Neuronal stem cell (in vitro differentiated cells): Measurements from ENCODE around the gene POLR3B.

Experiments
- DNase-seq: peaks from one replicate; pipeline ENCODE4 v3.0.0-alpha.2; 2013; ENCODE audit warnings: low spot score
- H2AFZ ChIP-seq: one replicate; pipeline ENCODE4 v1.6.1; 2013; ENCODE audit warnings: mild to moderate bottlenecking, low read length, inconsistent platforms
- H2AK5ac ChIP-seq: 2 replicates; pipeline ENCODE4 v1.6.1; 2013; ENCODE audit warnings: low read depth, mild to moderate bottlenecking, inconsistent platforms, low read length, moderate library complexity, mixed read lengths
- H2BK120ac ChIP-seq: 2 replicates; pipeline ENCODE4 v1.6.1; 2013; ENCODE audit warnings: low read depth, mild to moderate bottlenecking, inconsistent platforms, low read length, moderate library complexity, mixed read lengths
- H2BK12ac ChIP-seq: one replicate; pipeline ENCODE4 v1.6.1; 2013; ENCODE audit warnings: low read length, inconsistent platforms
- H2BK15ac ChIP-seq: 2 replicates; pipeline ENCODE4 v1.6.1; 2013; ENCODE audit warnings: mild to moderate bottlenecking, low read length, inconsistent platforms, mixed read lengths
- H2BK5ac ChIP-seq: one replicate; pipeline ENCODE4 v1.6.1; 2013; ENCODE audit warnings: inconsistent platforms, mild to moderate bottlenecking, low read length, moderate library complexity
- H3K14ac ChIP-seq: one replicate; pipeline ENCODE4 v1.6.1; 2013; ENCODE audit warnings: low read length, inconsistent platforms
- H3K18ac ChIP-seq: 2 replicates; pipeline ENCODE4 v1.6.1; 2013; ENCODE audit warnings: low read length, inconsistent platforms
- H3K23ac ChIP-seq: 2 replicates; pipeline ENCODE4 v1.6.1; 2013; ENCODE audit warnings: low read depth, mild to moderate bottlenecking, mixed read lengths, low read length, inconsistent platforms; ENCODE audit not compliant: poor library complexity
- H3K27ac ChIP-seq: replicated peaks from 3 replicates; pipeline ENCODE4 v1.5.1; 2013; ENCODE audit warnings: low read length, inconsistent platforms
- H3K27me3 ChIP-seq, 3 experiments: 2 replicates each; pipeline ENCODE4 v1.6.1; 2013; ENCODE audit warnings: low read length in 3 of 3, mild to moderate bottlenecking in 2 of 3, inconsistent platforms in 1 of 3, low read depth in 1 of 3, mixed read lengths in 1 of 3, moderate library complexity in 1 of 3; ENCODE audit not compliant: control insufficient read depth in 3 of 3, insufficient read depth in 3 of 3
- H3K36me3 ChIP-seq, 2 donors: replicated peaks in 1 of 2; 2 replicates each; pipeline ENCODE4 v1.6.1; 2013; ENCODE audit warnings: low read length in 2 of 2; ENCODE audit not compliant: control insufficient read depth in 2 of 2, insufficient read depth in 2 of 2
- H3K4ac ChIP-seq: 2 replicates; pipeline ENCODE4 v1.6.1; 2013; ENCODE audit warnings: inconsistent platforms, mild to moderate bottlenecking, low read length, moderate library complexity
- H3K4me1 ChIP-seq, 2 donors: 1 replicate in 1 of 2; 2 replicates in 1 of 2; pipeline ENCODE4 v1.6.1; 2013; ENCODE audit warnings: low read length in 2 of 2, low read depth in 1 of 2; ENCODE audit not compliant: control insufficient read depth in 2 of 2, insufficient read depth in 1 of 2
- H3K4me2 ChIP-seq: one replicate; pipeline ENCODE4 v1.6.1; 2013; ENCODE audit warnings: mild to moderate bottlenecking, low read length, inconsistent platforms; ENCODE audit not compliant: insufficient read depth, poor library complexity, severe bottlenecking
- H3K4me3 ChIP-seq, 2 donors: 2 replicates each; pipeline ENCODE4 v1.5.1; 2013; ENCODE audit warnings: low read length in 2 of 2, mild to moderate bottlenecking in 2 of 2, inconsistent platforms in 1 of 2, moderate library complexity in 1 of 2
- H3K79me1 ChIP-seq: one replicate; pipeline ENCODE4 v1.6.1; 2013; ENCODE audit warnings: low read depth, mild to moderate bottlenecking, inconsistent platforms, low read length, moderate library complexity
- H3K9ac ChIP-seq: one replicate; pipeline ENCODE4 v1.6.1; 2013; ENCODE audit warnings: mild to moderate bottlenecking, low read depth, low read length, inconsistent platforms; ENCODE audit not compliant: poor library complexity
- H3K9me3 ChIP-seq, 2 donors: replicated peaks in 1 of 2; 2 replicates each; pipeline versions ENCODE3 to v1.6.1; 2013; ENCODE audit warnings: low read length in 2 of 2, mild to moderate bottlenecking in 2 of 2, inconsistent platforms in 1 of 2, low read depth in 1 of 2, mixed read lengths in 1 of 2, moderate library complexity in 1 of 2; ENCODE audit not compliant: control insufficient read depth in 2 of 2, insufficient read depth in 1 of 2
- H4K8ac ChIP-seq: one replicate; pipeline ENCODE4 v1.6.1; 2013; ENCODE audit warnings: low read depth, mild to moderate bottlenecking, inconsistent platforms, low read length, moderate library complexity
- H4K91ac ChIP-seq: one replicate; pipeline ENCODE4 v1.6.1; 2013; ENCODE audit warnings: low read length, low read depth, mild to moderate bottlenecking, inconsistent platforms; ENCODE audit not compliant: poor library complexity
- WGBS, 2 donors: extraction: QIAGEN DNeasy Blood & Tissue Kit; methylation state at CpG; one replicate each; pipeline ENCODE4 v1.1.7; 2013; ENCODE audit warnings: missing lambda C conversion rate in 2 of 2, mixed read lengths in 1 of 2; ENCODE audit not compliant: insufficient read length in 2 of 2, insufficient replicate concordance in 1 of 2; ENCODE audit errors: extremely low coverage in 2 of 2; 5-methylcytosine and 5-hydroxymethylcytosine counted together

Gene POLR3B

DNA sequence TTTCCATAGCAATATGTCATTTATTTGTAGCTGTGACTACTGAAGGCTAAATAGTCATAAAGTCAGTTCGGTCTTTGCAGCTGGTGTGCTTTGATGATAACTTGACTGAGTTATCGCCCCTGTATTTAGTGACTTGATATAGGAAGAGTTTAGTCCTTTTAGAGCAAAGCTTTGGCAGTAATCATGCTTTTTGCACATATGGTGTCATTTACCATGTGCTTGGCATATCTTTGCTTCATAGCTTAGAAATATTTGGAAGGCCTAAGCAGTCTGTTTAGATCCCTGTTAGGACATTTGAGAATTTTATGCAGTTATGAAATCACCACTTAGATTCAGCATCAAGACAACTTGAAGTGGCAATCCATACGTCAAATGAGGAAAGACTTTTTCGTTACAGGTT is 31.6 kb downstream of the POLR3B start:
- no peaks in the 10 kb centered on the region for H3K9me3 ChIP-seq

DNA sequence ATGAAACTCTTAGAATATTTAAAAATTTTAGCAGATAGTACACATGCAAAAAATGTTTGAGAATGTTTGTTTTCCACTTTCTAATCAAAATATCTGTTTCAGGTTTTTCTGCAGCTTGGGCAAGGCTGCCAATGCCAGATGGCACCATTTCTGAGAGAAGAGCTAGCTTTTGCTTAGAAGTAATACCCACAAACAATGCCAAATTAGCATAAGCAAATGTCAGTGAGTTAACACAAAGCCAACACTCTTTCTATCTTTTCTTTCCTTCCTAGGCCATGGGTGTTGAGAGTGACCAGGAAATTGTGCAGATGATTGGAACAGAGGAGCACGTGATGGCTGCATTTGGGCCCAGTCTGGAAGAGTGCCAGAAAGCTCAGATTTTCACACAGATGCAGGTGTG is 35.2 kb downstream of the POLR3B start:
- Histone ChIP-seq H3K23ac (no peak overlapping the region), H4K91ac (no peak overlapping the region), H3K4me3 (no peak overlapping the region), H4K8ac (no peak overlapping the region), H3K4me1 (peaks cover 0 to 8% of the 10 kb centered on the region in 2 donors), H3K27me3 (no peaks in the 10 kb centered on the region), H3K4me2 (no peak overlapping the region), H2BK5ac (no peak overlapping the region), H3K14ac (no peak overlapping the region), H3K4ac (no peak overlapping the region), H2AK5ac (no peak overlapping the region), H3K9ac (no peak overlapping the region), H3K18ac (no peak overlapping the region), H2BK15ac (no peak overlapping the region), H3K79me1 (no peaks in the 10 kb centered on the region), H2BK120ac (no peak overlapping the region), H3K9me3 (peaks cover 2 to 11% of the 10 kb centered on the region in 2 donors), H2AFZ (no peak overlapping the region), H3K36me3 (peaks cover 5 to 55% of the 10 kb centered on the region in 2 donors), H3K27ac (no peak overlapping the region), H2BK12ac (no peak overlapping the region)
- no CpG with 5 or more reads among the region's 1 CpG for WGBS, 2 donors
- no peak for DNase-seq

More for the DNA sequence above, 31.6 kb downstream of the POLR3B start:
- no peak for DNase-seq
- Histone ChIP-seq H2BK120ac (no peak overlapping the region), H4K8ac (no peak overlapping the region), H3K4me2 (no peak overlapping the region), H3K27me3 (no peaks in the 10 kb centered on the region), H3K27ac (no peak overlapping the region), H4K91ac (no peak overlapping the region), H3K79me1 (no peaks in the 10 kb centered on the region), H3K14ac (no peak overlapping the region), H2AK5ac (no peak overlapping the region), H2AFZ (no peak overlapping the region), H3K9ac (no peak overlapping the region), H2BK15ac (no peak overlapping the region), H3K4ac (no peak overlapping the region), H3K4me3 (no peak overlapping the region), H3K4me1 (peaks cover 0 to 12% of the 10 kb centered on the region in 2 donors), H2BK12ac (no peak overlapping the region), H3K23ac (no peak overlapping the region), H3K36me3 (peaks cover 4 to 38% of the 10 kb centered on the region in 2 donors), H3K18ac (no peak overlapping the region), H2BK5ac (no peak overlapping the region)
- WGBS, 2 donors, result no CpG with 5 or more reads among the region's 4 CpGs

DNA sequence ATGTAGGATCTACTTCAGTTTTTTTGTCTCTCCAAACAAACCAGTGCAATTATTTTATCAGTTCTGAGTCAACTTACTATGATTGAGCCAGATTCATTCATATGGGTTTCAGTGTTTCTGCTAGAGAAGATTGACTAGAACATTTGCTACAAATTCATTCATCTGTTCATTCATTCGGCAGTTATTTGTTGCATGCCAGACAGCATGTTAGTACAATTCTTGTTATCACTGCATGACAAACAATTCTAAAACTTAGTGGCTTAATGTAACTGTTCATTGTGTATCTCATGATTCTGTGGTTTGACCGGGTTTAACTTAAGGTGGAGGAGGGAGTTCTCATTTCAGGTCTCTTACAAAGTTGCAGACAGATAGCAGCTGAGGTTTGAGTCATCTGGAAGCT is 52.3 kb downstream of the POLR3B start:
- no peak overlapping the region for H3K9ac ChIP-seq
- H3K18ac ChIP-seq, result no peak overlapping the region
- no peak overlapping the region for H3K4me2 ChIP-seq
- no peak overlapping the region for H3K4me3 ChIP-seq
- H3K79me1 ChIP-seq, result no peaks in the 10 kb centered on the region
- no peak overlapping the region for H2AK5ac ChIP-seq
- no peaks in the 10 kb centered on the region for H3K27me3 ChIP-seq
- H3K9me3 ChIP-seq, result no peaks in the 10 kb centered on the region
- H2BK12ac ChIP-seq, result no peak overlapping the region
- peaks cover 0 to 39% of the 10 kb centered on the region in 2 donors for H3K36me3 ChIP-seq
- no peak overlapping the region for H4K91ac ChIP-seq
- no peak overlapping the region for H2AFZ ChIP-seq
- no peak overlapping the region for H3K23ac ChIP-seq
- H3K27ac ChIP-seq, result no peak overlapping the region
- H2BK15ac ChIP-seq, result no peak overlapping the region
- H3K14ac ChIP-seq, result no peak overlapping the region
- H3K4ac ChIP-seq, result no peak overlapping the region
- no peak overlapping the region for H2BK5ac ChIP-seq
- DNase-seq, result no peak
- H4K8ac ChIP-seq, result no peak overlapping the region
- peaks cover 0 to 2% of the 10 kb centered on the region in 2 donors for H3K4me1 ChIP-seq
- no peak overlapping the region for H2BK120ac ChIP-seq
- no CpG with 5 or more reads among the region's 2 CpGs for WGBS, 2 donors

DNA sequence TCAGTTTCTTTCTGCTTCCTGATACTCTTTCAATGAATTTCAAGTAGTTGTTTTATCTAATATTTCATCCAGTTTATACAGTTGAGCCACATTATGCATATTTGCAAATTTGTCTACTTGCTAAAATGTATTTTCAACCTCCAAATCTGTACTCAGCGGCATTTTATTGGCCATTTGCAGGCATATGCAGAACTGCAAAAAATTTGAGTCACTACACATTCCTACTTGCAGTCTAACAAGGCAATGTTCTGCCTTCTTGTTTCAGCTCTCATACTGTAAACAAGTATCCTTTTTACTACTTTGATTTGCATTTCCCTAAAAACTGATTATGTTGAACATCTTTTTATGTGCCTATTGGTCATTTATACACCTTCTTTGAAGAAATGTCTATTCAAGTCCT is 55.0 kb downstream of the POLR3B start:
- H3K27me3 ChIP-seq, result no peaks in the 10 kb centered on the region
- H3K9me3 ChIP-seq, result no peaks in the 10 kb centered on the region
- H3K4me1 ChIP-seq, result peaks cover 8% of the 10 kb centered on the region in 2 donors
- H3K18ac ChIP-seq, result no peak overlapping the region
- H2AFZ ChIP-seq, result no peak overlapping the region
- H3K4me2 ChIP-seq, result no peak overlapping the region
- H3K23ac ChIP-seq, result no peak overlapping the region
- H3K4ac ChIP-seq, result no peak overlapping the region
- no peak overlapping the region for H2BK120ac ChIP-seq
- no peaks in the 10 kb centered on the region for H3K79me1 ChIP-seq
- no peak overlapping the region for H4K91ac ChIP-seq
- no peak overlapping the region for H2AK5ac ChIP-seq
- H4K8ac ChIP-seq, result no peak overlapping the region
- H3K14ac ChIP-seq, result no peak overlapping the region
- no peak overlapping the region for H3K9ac ChIP-seq
- H2BK12ac ChIP-seq, result no peak overlapping the region
- H3K36me3 ChIP-seq, result peaks cover 0 to 45% of the 10 kb centered on the region in 2 donors
- no peak overlapping the region for H2BK5ac ChIP-seq
- DNase-seq, result no peak
- no CpG with 5 or more reads among the region's 1 CpG for WGBS, 2 donors
- H3K27ac ChIP-seq, result no peak overlapping the region
- H3K4me3 ChIP-seq, result no peak overlapping the region
- H2BK15ac ChIP-seq, result no peak overlapping the region
